Common myeloid progenitor, CD34-positive (primary cell): ENCODE results near the gene PDCD1LG2.
"Not testable (repeated sequence)": the region's sequence is repeated elsewhere in the genome, so short reads cannot be mapped to it uniquely, and the experiment has no call there.

Source experiments
- CTCF ChIA-PET: fragments of 350-600 bp; sonication (Branson Sonifier 250); formaldehyde crosslinking; loops from one replicate; lab custom pipeline; 2021; ENCODE audit warnings: antibody characterized with exemption; lab: Charles Lee
- POLR2A ChIA-PET: fragments of 350-600 bp; sonication (Branson Sonifier 250); formaldehyde crosslinking; loops from one replicate; lab custom pipeline; 2021; ENCODE audit warnings: antibody characterized with exemption; lab: Charles Lee
- DNase-seq, 3 donors: peaks; one replicate each; pipeline versions ENCODE4 v3.0.0 to v3.0.0-alpha.2; 2013
- H3K27ac ChIP-seq, 2 experiments: 1 replicate in 1 of 2; 2 replicates in 1 of 2; pipeline ENCODE4 v1.7.0; 2013; ENCODE audit warnings: inconsistent platforms in 2 of 2, low read length in 2 of 2, mild to moderate bottlenecking in 2 of 2, low read depth in 1 of 2, moderate library complexity in 1 of 2; ENCODE audit not compliant: severe bottlenecking in 2 of 2, insufficient read depth in 1 of 2, poor library complexity in 1 of 2
- H3K27me3 ChIP-seq, 5 experiments: replicated peaks in 2 of 5; 1 replicate in 3 of 5; 2 replicates in 2 of 5; pipeline versions ENCODE4 v1.6.1 to v1.7.0; 2013; ENCODE audit warnings: low read length in 4 of 5, mild to moderate bottlenecking in 2 of 5, moderate library complexity in 2 of 5, inconsistent platforms in 1 of 5; ENCODE audit not compliant: insufficient read depth in 5 of 5, control insufficient read depth in 4 of 5
- H3K36me3 ChIP-seq, 4 experiments: 1 replicate in 2 of 4; 2 replicates in 2 of 4; pipeline versions ENCODE4 v1.6.1 to v1.7.0; 2013; ENCODE audit warnings: low read length in 3 of 4, control low read depth in 1 of 4, mild to moderate bottlenecking in 1 of 4; ENCODE audit not compliant: control insufficient read depth in 4 of 4, insufficient read depth in 4 of 4
- H3K4me1 ChIP-seq, 4 experiments: 1 replicate in 3 of 4; 2 replicates in 1 of 4; pipeline versions ENCODE4 v1.6.1 to v1.7.1; 2013; ENCODE audit warnings: low read length in 3 of 4, mild to moderate bottlenecking in 3 of 4, control low read depth in 1 of 4, inconsistent platforms in 1 of 4, moderate library complexity in 1 of 4; ENCODE audit not compliant: control insufficient read depth in 4 of 4, insufficient read depth in 4 of 4; ENCODE audit errors: control extremely low read depth in 1 of 4
- H3K4me3 ChIP-seq, 7 experiments: 1 replicate in 4 of 7; 2 replicates in 3 of 7; pipeline versions ENCODE4 v1.5.1 to v1.7.0; 2013; ENCODE audit warnings: mild to moderate bottlenecking in 7 of 7, low read length in 6 of 7, moderate library complexity in 6 of 7, inconsistent platforms in 2 of 7, low read depth in 2 of 7, control low read depth in 1 of 7; ENCODE audit not compliant: insufficient read depth in 4 of 7, control insufficient read depth in 1 of 7; ENCODE audit errors: extremely low read depth in 1 of 7
- H3K9me3 ChIP-seq, 5 experiments: 1 replicate in 4 of 5; 2 replicates in 1 of 5; pipeline versions ENCODE4 v1.6.1 to v1.7.1; 2013; ENCODE audit warnings: low read length in 4 of 5, mild to moderate bottlenecking in 2 of 5, inconsistent platforms in 1 of 5, low read depth in 1 of 5, moderate library complexity in 1 of 5; ENCODE audit not compliant: control insufficient read depth in 4 of 5, insufficient read depth in 2 of 5; ENCODE audit errors: control extremely low read depth in 1 of 5
- WGBS: methylation state at CpG from one replicate; pipeline ENCODE4 v1.1.5; 2013; ENCODE audit not compliant: insufficient coverage; 5-methylcytosine and 5-hydroxymethylcytosine counted together

Gene PDCD1LG2

DNA sequence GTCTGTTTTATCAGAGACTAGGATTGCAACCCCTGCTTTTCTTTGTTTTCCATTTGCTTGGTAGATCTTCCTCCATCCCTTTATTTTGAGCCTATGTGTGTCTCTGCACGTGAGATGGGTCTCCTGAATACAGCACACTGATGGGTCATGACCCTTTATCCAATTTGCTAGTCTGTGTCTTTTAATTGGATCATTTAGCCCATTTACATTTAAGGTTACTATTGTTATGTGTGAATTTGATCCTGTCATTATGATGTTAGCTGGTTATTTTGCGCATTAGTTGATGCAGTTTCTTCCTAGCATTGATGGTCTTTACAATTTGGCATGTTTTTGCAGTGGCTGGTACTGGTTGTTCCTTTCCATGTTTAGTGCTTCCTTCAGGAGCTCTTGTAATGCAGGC, 34.7 kb upstream of the PDCD1LG2 start:
- H3K4me3 ChIP-seq, POLR2A ChIA-PET, H3K9me3 ChIP-seq, H3K27me3 ChIP-seq, H3K27ac ChIP-seq, H3K4me1 ChIP-seq, H3K36me3 ChIP-seq, DNase-seq: not testable (repeated sequence)
- CTCF ChIA-PET: interaction anchor here (1.5 kb wide), 1 partner anchor 10 kb away, joined by 5 read pairs; no protein-coding TSS in a partner anchor
- no CpG with 5 or more reads among the region's 2 CpGs for WGBS

GRCh38 chr9:5478206-5478605, 32.1 kb upstream of the PDCD1LG2 start:
- H3K36me3 ChIP-seq: no peaks in the 10 kb centered on the region
- H3K4me1 ChIP-seq: peaks cover 0 to 6% (median 1%) of the 10 kb centered on the region in 4 experiments
- ChIA-PET POLR2A (interaction anchor here (0.5 kb wide), 1 partner anchor 26 kb away, joined by 3 read pairs; no protein-coding TSS in a partner anchor), CTCF (interaction anchor here (1.0 to 1.4 kb wide), 2 partner anchors 12 to 85 kb away, joined by 3 read pairs; no protein-coding TSS in a partner anchor)
- no peak overlapping the region for H3K4me3 ChIP-seq
- no peaks in the 10 kb centered on the region for H3K27me3 ChIP-seq
- 82% methylated on average over 2 of the region's 2 CpGs for WGBS
- peaks cover 0 to 7% (median 3%) of the 10 kb centered on the region in 5 experiments for H3K9me3 ChIP-seq
- no peak for DNase-seq
- H3K27ac ChIP-seq: no peak overlapping the region

DNA sequence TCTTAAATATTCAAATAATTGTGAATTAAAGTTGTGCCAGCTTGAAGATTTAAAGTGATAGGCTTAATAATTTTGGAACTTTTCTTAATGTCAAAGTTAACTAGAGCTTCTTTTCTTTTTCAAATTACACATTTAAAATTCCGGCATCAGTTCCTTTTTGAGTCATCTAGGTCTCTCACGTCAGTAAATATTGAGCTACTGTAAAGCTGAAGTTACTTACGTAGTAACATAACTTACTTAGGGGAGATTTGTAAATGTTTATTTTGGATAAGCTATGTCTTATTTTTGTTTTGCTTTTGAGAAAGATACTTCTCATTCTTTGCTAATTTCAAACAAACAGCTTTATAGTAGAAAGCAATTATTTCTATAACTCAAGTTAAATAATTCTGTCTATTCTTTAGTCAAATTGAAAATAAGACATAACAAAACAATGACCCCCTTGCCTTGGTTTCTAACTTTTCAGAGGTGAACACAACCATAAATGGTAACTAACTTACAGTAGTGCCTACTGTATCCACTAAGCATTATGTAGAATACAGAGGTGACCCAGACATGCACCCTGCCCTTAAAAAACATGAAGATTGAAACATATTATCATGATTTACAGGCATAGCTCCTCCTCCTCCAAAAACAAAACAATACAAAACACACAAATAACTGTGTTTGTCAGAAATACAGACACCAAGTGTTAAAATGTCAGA, 30.2 kb upstream of the PDCD1LG2 start:
- Histone ChIP-seq H3K9me3 (peaks cover 0 to 7% (median 3%) of the 10 kb centered on the region in 5 experiments), H3K27ac (no peak overlapping the region), H3K27me3 (no peaks in the 10 kb centered on the region), H3K36me3 (no peaks in the 10 kb centered on the region), H3K4me1 (peaks cover 0 to 6% (median 1%) of the 10 kb centered on the region in 4 experiments), H3K4me3 (no peak overlapping the region)
- no CpG with 5 or more reads among the region's 3 CpGs for WGBS
- POLR2A ChIA-PET: no interaction called here
- CTCF ChIA-PET: interaction anchor here (0.9 to 1.0 kb wide), 2 partner anchors 69 to 109 kb away, joined by 3 read pairs; no protein-coding TSS in a partner anchor
- no peak for DNase-seq

- H3K4me3 ChIP-seq: no peak overlapping the region
- 100% methylated on average over 2 of the region's 4 CpGs for WGBS
- H3K9me3 ChIP-seq: peaks cover 0 to 7% (median 3%) of the 10 kb centered on the region in 5 experiments
- no peak for DNase-seq
- POLR2A ChIA-PET: no interaction called here
- peaks cover 0 to 6% (median 1%) of the 10 kb centered on the region in 4 experiments for H3K4me1 ChIP-seq
- CTCF ChIA-PET: no interaction called here
- no peak overlapping the region for H3K27ac ChIP-seq
- H3K36me3 ChIP-seq: no peaks in the 10 kb centered on the region
- H3K27me3 ChIP-seq: no peaks in the 10 kb centered on the region
Observed at GRCh38 chr9:5480919-5481318, 29.4 kb upstream of the PDCD1LG2 start.

- DNase-seq: peak in 2 of 3 donors; percentile 23 to 43
- Histone ChIP-seq H3K27ac (no peak overlapping the region), H3K4me1 (peaks cover 0 to 6% (median 1%) of the 10 kb centered on the region in 4 experiments), H3K27me3 (no peaks in the 10 kb centered on the region), H3K36me3 (no peaks in the 10 kb centered on the region), H3K4me3 (no peak overlapping the region), H3K9me3 (peaks cover 0 to 6% (median 3%) of the 10 kb centered on the region in 5 experiments)
- CTCF ChIA-PET: no interaction called here
- 0% methylated on average over 1 of the region's 5 CpGs for WGBS
- POLR2A ChIA-PET: no interaction called here
Observed at GRCh38 chr9:5481322-5482040, 28.9 kb upstream of the PDCD1LG2 start.

DNA sequence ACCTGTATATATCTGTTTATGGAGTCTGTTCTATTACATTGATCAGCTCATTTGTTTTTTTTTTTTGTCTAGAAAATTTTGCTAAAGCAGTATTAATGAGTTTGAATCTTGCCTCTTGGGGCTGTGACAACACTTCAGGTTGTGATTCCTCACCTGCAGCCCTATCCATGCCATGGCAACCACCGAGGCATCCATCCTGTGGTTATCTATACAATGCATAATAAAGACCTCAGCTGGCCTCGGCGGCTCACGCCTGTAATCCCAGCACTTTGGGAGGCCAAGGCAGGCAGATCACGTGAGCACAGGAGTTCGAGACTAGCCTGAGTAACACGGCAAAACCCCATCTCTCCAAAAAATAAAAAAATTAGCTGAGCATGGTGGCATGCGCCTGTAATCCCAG, 28.1 kb upstream of the PDCD1LG2 start:
- ChIA-PET CTCF (interaction anchor here (1.9 kb wide), 1 partner anchor 11 kb away, joined by 6 read pairs; no protein-coding TSS in a partner anchor), POLR2A (no interaction called here)
- Histone ChIP-seq H3K9me3 (peaks cover 0 to 4% (median 3%) of the 10 kb centered on the region in 5 experiments), H3K36me3 (no peaks in the 10 kb centered on the region), H3K27me3 (no peaks in the 10 kb centered on the region), H3K27ac (no peak overlapping the region), H3K4me3 (no peak overlapping the region), H3K4me1 (peaks cover 0 to 6% (median 1%) of the 10 kb centered on the region in 4 experiments)
- no peak for DNase-seq
- 98% methylated on average over 8 of the region's 8 CpGs for WGBS
